HG02852 (cell line): ENCODE results near the gene HEXIM2.

ENCODE experiments used
- ATAC-seq: cut with Tn5 transposase; IDR thresholded peaks from one replicate; pipeline ENCODE4 v1.9.1; 2021; ENCODE audit warnings: mild to moderate bottlenecking, moderate library complexity; ENCODE audit not compliant: unreplicated experiment

HEXIM2 gene

DNA sequence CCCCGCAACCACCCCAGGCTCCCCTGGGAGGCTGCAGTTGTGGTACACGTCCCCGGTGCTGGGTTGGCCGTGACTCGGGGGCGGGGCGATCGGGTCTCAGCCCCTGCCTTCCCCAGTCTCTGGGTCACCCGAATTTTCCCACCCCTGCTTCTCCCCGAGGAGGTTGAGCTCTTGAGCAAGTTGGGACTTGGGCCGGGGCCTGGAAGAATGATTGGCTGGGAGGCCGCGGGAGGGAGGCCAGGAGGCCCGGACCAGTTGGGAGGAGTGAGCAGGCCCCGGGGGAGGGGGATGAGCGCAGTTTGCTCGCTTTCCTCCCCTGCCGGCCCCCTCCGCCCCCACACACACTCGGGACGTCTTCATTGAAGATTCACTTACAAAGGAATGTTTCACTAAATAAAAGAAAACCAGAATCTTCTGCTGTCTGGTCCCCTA is 17.9 kb upstream of the HEXIM2 start:
- ATAC-seq, result no peak

DNA sequence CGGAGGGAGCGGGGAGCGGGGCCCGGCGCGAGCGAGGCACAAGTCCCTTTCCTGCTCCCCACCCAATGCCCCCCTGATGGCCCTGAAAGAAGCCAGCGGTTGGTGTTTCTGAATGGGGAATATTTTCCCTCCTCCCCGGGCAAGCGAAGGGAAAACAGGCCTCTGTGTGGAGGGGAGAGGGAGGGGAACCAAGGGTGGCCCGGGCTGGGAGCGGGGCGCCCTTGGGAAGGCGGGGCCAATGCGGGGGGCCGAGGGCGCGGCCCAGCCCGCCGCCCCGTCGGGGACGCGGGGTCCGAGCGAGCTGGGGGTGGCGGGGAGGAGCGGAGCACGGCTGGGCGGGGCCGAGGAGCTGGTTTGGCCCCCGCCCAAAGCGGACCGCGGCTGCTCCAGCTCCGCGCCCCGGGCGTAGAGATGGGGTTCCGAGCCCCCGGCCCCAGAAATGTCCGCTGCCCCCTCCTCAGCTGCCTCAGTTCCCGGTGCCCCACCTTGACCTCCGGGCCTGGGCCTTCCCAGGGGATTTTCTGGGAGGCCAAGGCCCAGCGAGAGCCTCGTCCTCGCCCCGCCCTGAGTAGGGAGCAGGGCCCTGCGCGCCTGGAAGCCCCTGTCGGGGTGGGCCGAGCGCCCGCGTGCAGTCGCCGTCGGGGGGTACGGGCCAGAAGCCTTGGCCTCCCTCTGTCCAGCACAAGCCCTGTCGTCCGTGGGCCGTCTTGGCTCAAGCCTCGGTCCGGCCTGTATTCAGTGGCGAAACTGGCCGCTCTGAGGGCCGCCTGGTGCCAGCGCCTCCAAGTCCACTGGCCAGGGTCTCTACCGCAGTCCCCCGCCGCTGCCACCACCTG is 17.3 kb upstream of the HEXIM2 start:
- ATAC-seq, result no peak

DNA sequence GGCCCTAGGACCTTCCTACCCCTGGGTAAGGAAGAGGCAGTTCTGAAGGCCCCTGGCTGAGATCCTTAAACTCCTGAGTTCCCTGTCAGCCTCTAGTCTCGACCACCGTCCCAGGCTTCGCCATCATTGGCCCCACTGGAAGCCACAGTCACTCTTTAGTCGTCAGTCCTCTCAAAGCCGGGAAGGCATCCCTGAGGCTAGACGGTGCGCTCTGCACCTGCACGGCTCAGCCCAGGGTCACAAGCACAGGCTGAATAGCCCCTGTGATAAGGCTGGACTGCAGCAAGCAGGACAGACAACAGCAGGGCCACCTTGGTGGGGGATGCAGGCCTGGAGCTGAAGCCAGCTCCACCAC is 16.7 kb upstream of the HEXIM2 start:
- no peak for ATAC-seq

DNA sequence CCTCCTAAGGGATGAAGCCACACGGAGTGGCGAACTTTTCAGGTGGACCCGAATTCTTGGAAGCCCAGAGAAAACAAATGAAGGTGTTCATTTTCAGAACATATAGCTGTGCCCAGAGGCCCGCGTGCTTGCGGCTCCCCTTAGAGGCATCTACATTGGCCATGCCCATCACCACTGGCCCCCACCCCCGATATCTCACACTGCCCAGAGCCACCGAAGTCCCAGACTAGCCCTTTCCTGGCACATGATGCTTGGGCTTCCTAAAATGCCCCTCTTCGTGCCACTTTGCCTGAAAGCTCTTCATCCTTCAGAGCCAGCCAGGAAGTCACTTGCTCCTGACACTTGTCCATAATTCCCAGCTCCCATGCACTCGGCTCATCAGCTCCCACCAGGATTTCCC is 15.5 kb upstream of the HEXIM2 start:
- ATAC-seq, result no peak

DNA sequence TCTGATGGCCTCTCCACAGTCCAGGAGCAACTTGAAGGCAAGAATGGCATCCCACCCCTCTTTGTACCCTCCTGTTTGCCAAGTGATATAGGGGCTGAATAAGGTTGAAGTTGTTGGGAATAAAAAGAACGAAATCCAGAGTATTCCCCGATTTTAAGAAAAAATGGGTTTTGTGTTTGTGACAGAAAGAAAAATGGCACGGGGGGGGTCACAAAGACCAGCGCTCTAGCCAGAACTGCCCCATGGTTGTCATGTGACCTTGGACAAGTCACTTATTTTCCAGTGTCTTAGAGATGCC is 15.1 kb upstream of the HEXIM2 start:
- ATAC-seq, result no peak

DNA sequence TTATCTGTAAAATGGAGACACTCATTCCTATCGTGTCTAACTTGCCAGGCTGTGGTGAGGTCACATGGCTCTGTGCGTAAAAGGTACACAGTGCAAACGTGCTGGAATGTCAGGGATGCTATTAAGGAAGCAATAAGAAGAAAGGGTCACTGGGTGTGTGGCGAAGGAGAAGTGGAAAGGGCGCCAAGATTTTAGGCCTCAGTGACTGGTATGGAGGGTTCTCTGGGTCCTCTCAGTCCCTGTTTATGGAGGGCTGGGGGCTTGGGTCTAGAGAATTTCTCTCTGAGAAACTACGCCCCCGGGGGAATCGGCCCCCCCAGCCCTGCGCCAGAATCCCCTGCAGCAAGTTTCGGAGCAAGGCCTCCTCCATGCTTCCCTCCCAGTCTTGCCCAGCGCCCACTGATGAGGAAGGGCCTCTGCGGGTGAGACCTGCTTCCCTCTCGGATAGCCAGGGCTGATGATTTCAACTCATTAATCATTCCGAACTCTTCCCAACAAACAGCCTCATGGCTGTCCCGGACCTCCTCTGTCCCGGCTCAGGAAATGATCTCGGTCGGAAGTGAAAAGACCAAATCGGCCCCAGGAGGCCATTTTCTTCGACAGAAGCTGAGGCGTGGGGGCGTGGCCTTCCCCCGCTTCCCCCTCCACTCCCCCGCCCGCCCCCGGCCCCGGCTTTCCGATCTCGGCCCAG is 14.6 kb upstream of the HEXIM2 start:
- no peak for ATAC-seq

DNA sequence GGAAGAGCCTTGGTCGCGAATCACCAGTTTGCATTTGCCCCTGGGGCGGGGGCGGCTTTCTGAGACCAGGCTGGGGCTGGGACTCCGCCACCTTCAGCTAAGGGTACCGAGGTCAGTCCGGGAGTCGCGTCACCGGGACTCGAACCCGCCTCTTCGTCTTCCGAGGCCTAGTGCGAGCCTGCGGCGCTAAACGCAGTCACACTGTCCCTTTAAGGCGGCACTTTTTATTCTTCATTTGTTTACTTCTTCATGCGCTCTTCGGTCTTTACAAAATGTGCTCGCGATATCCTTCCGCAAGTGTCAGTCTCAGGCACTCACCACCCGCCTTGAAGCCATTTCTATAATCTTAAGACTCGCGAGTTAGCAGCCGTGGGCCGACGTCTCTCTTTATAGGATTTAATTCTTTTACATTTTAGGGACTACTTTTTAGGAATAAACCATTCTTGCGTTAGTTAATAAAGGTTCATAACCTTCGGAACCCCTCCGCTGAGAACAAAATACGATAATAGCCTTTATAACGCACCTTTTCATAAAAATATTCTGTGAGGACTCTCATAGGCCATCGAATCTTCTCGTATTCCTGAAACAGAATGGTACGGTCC is 14.0 kb upstream of the HEXIM2 start:
- no peak for ATAC-seq

DNA sequence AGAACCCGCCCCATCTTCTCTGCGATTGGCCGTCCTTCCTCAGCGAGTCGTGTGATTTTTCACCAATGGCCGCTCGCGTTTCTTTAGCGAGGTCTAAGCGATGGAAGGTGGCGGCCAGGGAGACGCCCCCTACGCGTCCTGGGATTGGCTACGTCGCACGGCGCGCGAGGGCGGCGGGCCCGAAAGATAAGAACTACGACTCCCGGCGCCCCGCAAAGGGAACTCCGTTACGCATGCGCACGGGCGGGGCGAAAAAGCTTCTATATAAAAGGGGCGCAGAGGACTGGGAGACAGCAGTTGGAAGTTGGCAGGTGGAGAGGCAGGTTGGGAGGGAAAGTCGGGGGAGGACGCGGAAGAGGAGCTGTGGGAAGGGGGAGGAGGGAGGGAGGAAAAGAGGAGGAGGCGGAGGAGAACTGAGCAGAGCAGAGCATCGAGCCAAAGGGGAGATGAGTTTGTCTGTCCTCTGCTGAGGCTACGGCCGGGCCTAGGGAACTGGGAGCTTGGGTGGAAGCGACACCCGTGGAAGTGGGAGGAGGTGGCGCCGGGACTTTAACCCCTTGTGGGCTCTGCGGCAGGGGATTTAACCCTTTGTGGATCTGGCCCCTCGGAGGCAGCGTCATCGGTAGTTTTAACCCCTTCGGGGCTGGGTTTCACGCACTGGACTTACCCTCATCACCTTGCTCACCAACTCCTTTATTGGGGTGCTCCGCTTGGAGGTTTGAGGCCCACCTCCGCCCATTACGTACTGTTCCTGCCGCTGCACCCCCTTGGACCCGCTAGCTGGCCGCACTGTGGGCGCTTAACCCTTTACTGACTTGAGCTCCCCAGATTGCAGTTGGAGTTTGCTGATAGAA is 13.3 kb upstream of the HEXIM2 start, which contains the start of gene HEXIM1:
Gene HEXIM1 (plus strand): TSS at position 293 of the 854 bp plus-strand sequence. CDS start 716 bp downstream, outside the sequence.
- ATAC-seq, result peak; percentile 53

DNA sequence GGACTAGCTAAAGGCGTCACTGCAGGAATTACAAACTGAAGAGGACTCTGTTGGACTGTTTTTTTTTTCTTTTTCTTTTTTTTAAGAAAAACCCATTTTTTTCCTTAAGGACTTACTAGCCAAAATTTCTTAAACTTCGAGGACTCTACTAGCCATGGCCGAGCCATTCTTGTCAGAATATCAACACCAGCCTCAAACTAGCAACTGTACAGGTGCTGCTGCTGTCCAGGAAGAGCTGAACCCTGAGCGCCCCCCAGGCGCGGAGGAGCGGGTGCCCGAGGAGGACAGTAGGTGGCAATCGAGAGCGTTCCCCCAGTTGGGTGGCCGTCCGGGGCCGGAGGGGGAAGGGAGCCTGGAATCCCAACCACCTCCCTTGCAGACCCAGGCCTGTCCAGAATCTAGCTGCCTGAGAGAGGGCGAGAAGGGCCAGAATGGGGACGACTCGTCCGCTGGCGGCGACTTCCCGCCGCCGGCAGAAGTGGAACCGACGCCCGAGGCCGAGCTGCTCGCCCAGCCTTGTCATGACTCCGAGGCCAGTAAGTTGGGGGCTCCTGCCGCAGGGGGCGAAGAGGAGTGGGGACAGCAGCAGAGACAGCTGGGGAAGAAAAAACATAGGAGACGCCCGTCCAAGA is 12.5 kb upstream of the HEXIM2 start:
- ATAC-seq, result peak; percentile 25

DNA sequence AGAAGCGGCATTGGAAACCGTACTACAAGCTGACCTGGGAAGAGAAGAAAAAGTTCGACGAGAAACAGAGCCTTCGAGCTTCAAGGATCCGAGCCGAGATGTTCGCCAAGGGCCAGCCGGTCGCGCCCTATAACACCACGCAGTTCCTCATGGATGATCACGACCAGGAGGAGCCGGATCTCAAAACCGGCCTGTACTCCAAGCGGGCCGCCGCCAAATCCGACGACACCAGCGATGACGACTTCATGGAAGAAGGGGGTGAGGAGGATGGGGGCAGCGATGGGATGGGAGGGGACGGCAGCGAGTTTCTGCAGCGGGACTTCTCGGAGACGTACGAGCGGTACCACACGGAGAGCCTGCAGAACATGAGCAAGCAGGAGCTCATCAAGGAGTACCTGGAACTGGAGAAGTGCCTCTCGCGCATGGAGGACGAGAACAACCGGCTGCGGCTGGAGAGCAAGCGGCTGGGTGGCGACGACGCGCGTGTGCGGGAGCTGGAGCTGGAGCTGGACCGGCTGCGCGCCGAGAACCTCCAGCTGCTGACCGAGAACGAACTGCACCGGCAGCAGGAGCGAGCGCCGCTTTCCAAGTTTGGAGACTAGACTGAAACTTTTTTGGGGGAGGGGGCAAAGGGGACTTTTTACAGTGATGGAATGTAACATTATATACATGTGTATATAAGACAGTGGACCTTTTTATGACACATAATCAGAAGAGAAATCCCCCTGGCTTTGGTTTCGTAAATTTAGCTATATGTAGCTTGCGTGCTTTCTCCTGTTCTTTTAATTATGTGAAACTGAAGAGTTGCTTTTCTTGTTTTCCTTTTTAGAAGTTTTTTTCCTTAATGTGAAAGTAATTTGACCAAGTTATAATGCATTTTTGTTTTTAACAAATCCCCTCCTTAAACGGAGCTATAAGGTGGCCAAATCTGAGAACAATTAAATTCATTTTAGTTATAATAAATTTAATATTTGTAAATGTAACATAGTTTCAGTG is 11.7 kb upstream of the HEXIM2 start:
- no peak for ATAC-seq

DNA sequence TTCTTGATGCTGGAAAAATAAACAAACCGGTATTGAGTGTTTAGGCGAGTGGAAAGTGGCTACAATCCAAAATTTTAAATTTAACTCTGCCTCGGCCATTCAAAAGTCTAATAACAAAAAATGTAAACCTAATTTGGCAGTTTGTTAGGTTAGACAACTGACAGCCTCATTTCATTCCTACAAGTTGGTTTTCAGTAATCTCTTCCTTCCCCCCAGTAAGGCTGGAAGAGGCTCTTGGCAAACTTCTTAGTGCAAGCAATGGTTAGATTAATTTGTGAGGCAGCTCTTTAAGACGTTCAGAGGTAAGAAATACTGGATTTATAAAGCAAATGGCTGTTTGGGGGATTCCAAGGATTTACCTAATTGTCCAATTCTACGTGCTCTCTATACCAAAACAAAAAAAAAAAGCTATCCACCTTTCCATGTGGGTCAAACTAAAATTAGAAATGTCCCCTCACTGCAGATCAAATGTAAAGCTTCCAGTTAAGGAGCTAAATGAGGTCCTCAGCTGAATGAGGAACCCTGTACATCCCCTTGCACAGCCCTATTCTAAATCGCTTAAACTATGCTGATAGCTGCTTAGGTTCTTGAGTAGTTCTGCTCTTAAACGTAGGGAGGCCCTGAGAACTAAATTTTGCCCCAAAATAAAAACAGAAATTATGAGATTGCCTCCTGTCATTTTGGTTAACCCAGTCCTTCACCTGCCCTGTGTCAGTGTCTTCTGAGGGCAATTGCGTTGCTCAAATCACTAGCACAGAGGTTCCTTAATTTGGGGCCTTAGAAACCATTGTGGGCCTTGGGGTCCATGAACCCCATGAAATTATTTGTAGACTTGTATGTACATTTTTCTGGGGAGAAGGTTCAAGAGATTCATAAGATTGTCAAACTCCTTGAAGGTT is 10.5 kb upstream of the HEXIM2 start:
- ATAC-seq, result no peak

DNA sequence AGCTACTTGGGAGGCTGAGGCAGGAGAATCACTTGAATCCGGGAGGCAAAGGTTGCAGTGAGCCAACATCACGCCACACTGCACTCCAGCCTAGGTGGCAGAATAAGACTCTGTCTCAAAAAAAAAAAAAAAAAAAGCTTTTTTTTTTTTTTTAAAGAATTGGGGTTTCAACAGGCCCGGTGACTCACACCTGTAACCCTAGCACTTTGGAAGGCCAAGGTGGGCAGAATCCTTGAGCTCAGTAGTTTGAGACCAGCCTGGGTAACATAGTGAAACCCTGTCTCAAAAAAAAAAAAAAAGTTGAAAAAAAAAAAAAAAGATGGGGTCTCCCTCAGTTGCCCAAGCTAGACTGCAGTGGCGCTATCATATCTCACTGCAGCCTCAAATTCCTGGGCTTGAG is 6.6 kb upstream of the HEXIM2 start:
- no peak for ATAC-seq

DNA sequence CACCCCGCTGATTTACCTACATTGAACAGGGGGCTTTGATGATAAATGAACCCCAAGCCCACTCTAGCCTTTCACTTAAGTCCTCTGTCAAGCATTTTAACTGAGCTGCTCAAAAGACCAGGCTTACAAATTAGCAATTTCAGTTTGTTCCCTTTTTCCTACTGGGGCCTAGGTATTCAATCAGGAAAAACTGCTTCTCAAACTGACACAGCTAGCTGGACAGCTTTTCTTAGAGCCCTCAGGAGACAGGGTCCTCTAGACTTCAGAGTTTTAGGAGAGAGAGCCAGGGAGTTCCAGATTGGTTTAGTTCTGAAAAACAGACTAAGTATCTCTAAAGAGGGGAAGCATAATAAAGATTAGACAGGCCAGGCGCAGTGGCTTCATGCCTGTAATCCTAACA is 6.2 kb upstream of the HEXIM2 start:
- no peak for ATAC-seq

DNA sequence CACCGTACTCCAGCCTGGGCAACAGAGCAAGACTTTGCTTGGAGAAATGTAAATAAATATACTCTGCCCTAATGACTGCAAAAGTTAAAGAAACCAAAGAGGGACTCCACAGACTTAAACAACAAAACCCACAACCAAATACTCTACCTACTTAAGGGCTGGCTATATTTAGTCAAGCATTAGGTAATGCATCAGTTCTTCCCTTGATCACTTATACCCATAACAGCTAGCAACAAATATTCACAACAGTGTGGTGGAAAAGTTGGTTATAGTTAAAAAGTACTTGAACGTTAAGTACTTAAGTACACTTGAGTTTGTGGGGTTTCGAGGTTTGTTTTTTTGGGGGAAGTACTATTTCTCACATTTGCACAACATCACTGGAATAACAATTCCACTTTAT is 5.4 kb upstream of the HEXIM2 start:
- no peak for ATAC-seq

DNA sequence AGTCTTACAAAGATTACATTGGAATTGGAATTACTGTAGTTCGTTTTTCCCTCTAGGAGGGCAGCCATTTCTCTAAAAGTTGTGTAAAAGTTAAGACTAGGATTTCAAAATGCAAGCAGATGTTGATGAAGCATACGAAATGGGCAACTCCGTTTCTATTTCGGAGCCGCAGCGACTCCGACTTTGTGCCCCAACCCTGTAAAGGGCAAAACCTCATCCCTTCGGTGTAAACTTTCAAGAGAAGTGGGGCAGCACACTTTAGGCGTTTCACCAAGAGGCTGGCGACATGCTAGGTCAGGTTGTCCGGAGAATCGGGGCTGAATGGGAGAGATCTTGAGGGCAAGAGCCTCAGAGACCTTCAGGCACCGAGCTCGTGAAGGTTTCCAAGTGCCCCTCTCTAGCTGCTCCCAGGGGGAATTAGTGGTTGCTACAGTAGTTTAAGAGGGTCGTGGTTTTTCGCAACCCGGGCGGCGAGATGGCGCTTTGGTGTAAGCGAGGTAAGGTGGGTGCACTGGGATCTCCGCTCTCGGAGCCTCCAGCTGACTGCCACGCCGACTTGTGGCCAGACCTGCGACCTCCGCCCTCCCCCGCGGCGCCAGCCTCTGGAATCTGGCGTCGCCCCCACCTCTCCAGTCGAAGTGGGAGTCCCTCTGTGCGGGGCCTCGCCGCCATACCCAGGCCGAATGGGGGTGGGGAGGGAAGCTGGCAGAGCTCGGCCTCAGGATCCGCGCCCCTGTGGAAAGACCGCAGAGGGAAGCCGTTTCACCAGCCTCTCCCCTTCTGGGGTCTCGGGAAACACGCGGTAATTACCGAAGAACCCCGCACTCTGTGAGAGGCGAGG is 1.0 kb upstream of the HEXIM2 start:
- ATAC-seq, result peak; percentile 17

DNA sequence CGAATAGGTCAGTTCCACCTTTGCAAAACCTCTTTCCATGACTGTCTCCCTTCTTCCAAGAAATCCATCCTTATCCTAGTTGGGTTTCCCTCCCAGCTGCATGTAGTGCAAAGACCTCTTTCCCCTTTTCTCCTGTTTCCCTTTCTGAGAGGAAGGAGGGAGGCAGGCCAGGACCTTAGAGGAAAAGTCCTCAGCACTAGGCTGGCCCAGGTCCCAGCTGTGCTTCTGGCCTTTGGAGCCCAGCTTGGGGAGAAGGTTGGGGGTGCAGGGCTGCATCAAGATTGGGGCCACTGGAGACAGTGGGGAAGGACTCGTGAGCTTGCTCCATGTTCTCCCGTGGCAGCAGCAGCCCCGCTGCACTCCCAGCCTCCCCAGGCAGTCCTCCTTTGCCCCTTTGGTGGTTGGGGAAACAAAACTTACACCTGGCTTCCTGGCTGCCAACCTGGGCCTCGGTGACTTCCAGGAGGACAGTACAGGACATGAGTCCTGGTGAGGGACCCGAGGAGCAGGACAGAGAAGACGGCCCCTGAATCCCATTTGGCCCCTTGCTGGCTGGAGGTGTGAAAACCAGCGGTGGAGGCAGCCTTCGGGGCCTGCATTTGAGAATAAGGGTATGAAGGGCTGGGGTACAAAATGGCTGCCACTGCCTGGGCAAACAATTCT is 481 bp downstream of the HEXIM2 start:
- ATAC-seq, result no peak

DNA sequence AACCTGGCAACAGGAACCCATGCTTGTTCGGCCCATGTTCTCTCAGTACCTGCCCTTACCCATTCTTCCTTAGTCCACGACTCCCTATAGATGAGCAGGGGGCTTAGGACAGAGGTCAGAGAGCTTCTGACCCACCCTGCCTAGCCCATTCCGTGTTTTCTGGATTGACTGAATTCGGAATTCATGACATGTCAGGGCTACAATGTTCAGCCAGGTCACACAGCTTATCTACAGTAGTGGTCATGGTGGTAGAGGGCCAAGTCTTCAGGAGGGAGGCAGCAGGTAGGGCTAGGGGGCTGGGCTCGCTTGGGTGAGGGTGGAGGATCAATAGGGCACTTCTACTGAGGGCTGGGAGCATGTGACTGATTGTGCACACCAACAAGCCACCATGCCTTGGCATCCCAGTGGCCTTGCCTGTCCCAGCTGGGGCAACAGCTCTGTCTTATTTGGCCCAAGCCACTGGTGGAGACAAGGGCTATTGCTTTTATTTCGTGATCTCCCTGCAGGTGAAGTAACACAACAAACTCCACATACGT is 3.1 kb downstream of the HEXIM2 start:
- ATAC-seq, result no peak
